Kidney capillary endothelial cell (primary cell): ENCODE measurements around the gene PABPC1L.

Experiments used
- DNase-seq: peaks from one replicate; pipeline ENCODE4 v3.0.0-alpha.2; 2018; ENCODE audit warnings: low spot score

The PABPC1L gene

DNA sequence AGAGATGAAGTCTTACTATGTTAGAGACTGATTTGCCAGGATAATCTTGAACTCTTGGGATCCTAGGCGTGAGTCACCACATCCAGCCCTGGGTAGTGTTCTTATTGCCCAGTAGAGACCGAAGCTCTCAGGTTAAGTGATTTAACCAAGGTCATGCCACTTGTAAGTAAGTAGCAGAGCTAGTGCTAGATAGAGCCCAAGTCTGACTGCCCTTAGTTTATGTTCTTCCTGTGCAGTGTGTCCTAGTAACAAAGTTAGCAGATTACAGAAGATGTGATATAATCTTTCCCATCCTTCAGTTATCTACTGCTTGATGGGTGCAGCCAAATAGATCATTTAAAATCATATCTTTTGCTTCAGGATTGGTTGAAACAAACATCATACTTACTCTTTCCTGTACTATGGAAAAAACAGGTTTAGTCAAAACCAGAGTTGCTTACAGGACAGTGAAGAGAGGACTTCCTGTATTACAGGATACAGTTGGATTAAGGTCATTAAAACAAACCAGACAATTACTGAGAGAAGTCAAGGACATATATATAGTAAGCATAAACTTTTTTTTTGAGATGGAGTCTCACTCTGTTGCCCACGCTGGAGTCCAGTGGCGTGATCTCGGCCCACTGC lies 9.5 kb upstream of the PABPC1L start:
- no peak for DNase-seq

DNA sequence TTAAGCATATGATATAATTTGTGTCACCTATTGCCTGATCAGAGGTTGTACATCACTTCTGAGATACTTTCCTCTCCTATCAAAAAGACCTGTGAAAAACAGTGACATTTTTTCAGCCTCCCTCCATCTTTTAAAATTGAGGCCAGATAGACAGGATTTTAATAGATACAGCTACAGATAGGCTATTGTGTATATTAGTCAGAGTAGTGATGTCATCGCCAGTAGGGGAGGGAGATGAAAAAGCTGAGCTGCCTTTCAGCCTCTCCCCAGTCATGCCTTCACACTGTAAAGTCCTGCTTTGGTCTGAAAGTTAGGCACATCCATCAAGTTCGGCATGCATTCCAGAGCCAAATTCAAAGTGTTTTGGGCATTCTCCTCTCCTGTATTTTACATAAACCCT lies 7.9 kb upstream of the PABPC1L start:
- no peak for DNase-seq

GRCh38 chr20:44904377-44904776 lies 5.5 kb upstream of the PABPC1L start:
- DNase-seq, result no peak

GRCh38 chr20:44908987-44909871 lies 631 bp upstream of the PABPC1L start:
- DNase-seq, result no peak

- no peak for DNase-seq
Measured at GRCh38 chr20:44910690-44911262, 916 bp downstream of the PABPC1L start.

DNA sequence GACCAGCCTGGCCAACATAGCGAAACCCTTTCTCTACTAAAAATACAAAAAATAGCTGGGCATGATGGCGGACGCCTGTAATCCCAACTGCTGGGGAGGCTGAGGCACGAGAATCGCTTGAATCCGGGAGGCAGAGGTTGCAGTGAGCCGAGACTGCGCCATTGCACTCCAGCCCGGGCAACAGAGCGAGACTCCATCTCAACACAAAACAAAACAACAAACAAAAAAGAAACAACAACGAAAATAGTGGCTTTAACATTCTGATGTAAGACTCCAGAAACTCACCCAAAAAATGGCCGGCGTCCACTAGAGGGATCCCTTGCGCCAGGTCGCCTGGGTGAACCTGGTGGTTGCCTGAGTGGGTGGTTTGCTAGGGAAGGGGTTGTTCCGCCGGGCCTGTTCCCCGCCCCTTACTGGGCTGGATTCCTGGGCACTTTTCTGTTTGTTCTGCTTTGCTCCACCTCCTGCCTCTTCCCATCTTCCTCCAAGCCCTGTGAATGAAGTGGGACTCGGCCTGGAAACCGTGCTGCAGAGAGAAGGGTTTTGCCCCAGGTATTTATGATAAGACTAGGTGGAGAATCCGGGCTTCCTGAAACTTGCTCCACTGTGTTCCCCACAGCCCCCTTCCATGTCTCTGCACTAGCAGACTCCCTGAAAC lies 1.5 kb downstream of the PABPC1L start:
- peak; percentile 49 for DNase-seq

DNA sequence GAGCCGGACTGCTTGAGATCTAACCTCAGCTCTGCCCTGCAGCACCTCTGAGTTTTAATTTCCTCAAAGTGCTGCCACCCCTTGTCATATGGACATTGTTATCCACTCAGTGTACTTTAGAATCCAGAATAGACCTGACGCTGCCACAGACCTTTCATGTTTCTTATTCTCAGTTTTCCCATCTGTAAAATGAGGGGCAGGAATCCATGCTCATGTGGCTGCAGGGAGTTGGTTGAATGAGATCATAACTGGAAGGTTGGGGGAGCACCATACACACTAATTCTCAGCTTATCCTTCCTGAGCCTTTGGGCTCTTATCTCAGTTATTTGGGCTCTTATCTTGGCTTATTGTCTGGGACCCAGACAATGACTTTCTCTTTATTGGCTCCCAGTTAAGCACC lies 2.3 kb downstream of the PABPC1L start:
- DNase-seq, result no peak

DNA sequence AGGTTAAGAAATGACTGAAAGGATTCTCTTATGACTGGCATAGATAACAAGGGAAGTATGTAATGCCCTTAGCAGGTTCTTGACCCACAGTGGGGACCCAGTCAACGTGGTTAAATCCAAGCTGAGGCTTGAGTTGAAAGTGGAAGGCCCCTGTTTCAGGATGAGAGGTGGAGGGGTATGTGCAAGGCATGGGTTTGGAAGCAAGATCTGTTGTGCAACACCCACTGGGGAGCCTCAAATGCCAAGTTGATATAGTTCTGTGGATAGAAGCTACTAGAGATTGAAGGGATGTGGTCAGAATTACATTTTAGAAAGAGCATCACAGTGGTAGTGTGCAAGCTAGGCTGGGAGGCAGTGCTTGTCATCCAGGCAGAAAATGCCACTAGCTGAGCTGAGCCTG lies 5.1 kb downstream of the PABPC1L start:
- no peak for DNase-seq

DNA sequence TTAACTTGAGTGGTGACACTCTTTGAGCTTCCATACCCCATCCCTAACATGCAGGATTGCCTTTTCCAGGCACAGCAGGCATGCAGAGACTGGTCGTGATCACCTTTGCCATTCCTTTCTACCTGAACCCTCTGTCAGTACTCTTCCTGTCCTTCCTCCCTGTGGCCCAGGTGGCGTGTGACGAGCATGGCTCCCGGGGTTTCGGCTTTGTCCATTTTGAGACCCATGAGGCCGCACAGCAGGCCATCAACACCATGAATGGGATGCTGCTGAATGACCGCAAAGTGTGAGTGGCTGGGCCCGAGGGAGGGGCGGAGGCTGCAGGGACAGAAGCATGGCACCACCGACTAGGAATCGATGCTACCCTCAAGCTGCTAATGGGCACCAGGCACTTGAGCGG lies 6.7 kb downstream of the PABPC1L start:
- no peak for DNase-seq

GRCh38 chr20:44917399-44917798 lies 7.5 kb downstream of the PABPC1L start:
- DNase-seq, result no peak

- DNase-seq, result no peak
Measured at GRCh38 chr20:44918342-44918741, 8.5 kb downstream of the PABPC1L start.

DNA sequence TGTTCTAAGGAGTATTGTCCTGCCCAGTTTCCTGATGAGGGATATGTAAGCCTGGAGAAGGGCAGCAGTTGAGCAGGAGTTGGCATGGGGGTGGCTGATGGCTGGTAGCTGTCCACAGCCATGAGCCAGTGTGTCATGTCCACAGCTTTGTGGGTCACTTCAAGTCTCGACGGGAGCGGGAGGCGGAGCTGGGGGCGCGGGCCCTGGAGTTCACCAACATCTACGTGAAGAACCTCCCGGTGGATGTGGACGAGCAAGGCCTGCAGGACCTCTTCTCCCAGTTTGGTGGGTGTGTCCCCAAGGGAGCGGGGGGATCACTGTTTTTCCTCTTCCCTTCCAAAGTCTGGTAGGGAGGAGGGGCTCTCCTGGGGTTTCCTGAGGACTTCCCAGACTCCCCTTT lies 8.9 kb downstream of the PABPC1L start:
- no peak for DNase-seq

DNA sequence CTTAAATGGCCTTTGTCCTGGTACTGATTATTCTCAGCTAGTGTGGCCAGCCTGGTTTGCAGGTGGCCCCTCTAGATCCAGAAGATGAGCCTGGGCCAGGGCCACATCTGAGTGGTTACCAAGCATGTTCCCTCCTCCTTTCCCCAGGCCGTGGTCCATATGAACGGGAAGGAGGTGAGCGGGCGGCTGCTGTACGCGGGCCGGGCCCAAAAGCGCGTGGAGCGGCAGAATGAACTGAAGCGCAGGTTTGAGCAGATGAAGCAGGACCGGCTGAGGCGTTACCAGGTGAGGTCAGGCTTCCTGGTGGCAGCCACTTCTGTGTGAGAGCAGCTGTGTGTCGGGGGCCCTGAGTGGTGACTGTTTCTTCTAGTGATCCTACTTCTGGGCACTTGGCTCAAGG lies 11.6 kb downstream of the PABPC1L start:
- DNase-seq, result no peak

- DNase-seq, result no peak
Measured at GRCh38 chr20:44924541-44924940, 14.7 kb downstream of the PABPC1L start.

DNA sequence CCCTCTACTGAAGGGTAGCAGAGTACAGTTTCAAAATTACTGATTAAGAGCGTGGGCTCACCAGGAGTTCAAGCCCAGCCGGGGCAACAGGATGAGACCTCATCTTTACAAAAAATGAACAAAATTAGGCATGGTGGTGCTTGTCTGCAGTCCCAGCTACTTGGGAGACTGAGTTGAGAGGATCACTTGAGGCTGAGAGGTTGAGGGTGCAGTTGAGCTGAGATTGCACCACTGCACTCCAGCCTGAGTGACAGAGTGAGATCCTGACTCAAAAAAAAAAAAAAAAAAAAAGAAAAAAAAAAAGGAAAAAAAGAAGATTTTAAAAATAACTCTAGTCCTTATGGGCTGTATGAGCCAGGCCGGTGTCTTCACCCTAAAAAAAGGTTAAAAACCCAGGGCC lies 18.7 kb downstream of the PABPC1L start:
- DNase-seq, result no peak

- DNase-seq, result no peak
Measured at GRCh38 chr20:44930517-44931168, 20.8 kb downstream of the PABPC1L start.

DNA sequence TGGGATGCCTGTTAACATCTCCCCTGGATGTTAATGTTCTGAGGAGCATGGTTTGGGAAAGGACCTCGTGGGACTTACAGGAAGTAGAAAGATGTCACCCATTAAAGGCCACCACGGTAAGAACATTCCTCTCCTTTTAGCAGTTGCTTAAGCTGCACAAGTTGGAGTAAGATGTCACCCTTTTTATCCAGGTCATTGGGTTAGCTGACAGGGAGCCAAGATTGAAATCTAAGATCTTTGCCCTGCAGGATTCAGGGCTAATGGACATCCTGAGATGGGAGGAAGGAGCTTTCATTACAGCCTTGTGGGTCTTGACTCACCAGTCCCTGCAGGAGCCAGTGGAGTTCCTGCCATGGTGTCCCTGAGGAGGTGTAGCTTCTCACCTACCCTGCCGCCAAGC lies 22.1 kb downstream of the PABPC1L start:
- DNase-seq, result no peak

GRCh38 chr20:44932916-44933315 lies 23.1 kb downstream of the PABPC1L start:
- no peak for DNase-seq

DNA sequence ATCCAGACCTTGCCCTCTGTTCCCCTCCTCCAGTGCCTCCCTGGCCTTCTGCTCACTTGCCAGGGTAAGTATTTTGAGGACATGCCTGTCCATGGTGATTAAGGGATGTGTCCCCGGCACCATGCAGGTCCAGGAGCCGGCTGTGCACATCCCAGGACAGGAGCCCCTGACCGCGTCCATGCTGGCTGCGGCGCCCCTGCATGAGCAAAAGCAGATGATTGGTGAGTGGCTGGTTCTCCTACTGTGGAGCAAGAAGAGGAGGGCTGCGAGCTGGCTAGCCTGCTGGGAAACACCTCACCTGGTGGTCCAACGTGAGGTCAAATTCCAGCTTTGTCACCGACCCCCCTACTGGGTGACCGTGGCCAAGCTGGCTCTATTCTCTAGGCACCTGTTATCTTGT lies 26.6 kb downstream of the PABPC1L start:
- no peak for DNase-seq

GRCh38 chr20:44938637-44939036 lies 28.8 kb downstream of the PABPC1L start:
- DNase-seq, result peak; percentile 40

DNA sequence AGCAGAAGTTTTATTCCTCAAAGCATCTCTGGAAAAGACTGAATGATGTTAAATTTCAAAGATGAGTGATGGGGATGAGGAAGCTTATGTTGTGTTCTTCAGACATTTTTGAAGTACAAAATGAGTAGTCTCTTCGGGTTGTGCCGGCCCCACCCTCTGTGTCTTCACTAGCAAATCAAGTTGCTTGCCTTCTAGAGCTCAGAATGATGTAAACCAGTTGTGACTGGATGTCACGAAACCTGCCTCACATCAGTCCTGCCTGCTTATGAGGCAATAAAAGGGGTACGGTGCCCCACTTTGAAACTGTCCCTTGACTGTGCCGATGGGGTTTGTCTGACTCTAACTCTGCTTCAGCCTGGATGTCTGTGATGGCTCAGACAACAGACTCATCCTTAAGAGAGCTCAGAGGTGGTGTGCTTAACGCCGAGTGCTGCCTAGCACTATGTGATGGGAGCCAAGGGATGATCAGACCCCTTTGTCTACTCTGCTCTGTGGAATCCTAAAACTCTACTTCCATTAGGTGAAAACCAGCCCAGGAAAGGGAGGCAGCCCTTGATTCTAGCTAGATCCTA lies 31.3 kb downstream of the PABPC1L start:
- DNase-seq, result no peak
